GM12878 (cell line): ENCODE data around the gene KCNAB2. TPM values are rescaled to one million over a fixed set of nuclear protein-coding genes. Genes with fewer than 3 reads are reported as not detected.

ENCODE experiments used
- ATAC-seq: fragments of 200-7000 bp; cut with Tn5 transposase; 3 replicates; pipeline ENCODE4 v1.9.1; 2020; ENCODE audit warnings: mild to moderate bottlenecking, moderate library complexity
- BruUV-seq: library from RNA; stranded (reverse); fragments of 400-500 nt; replicated peaks from 2 replicates; lab custom pipeline; 2021; lab: Mats Ljungman, UMichigan
- CTCF ChIA-PET: fragments of 300-600 bp; sonication (Branson Sonifier 250); formaldehyde crosslinking; extraction: SDS; loops from one replicate; lab custom pipeline; 2021; ENCODE audit warnings: inconsistent platforms; lab: Yijun Ruan, JAX
- POLR2A ChIA-PET: fragments of 350-600 bp; formaldehyde crosslinking; extraction: SDS; loops from one replicate; lab custom pipeline; 2021; ENCODE audit warnings: inconsistent platforms; lab: Charles Lee
- RAD21 ChIA-PET: fragments of 300-600 bp; sonication (Branson Sonifier 250); formaldehyde crosslinking; loops from one replicate; lab custom pipeline; 2023; ENCODE audit warnings: antibody characterized with exemption; ENCODE audit not compliant: unreplicated experiment; lab: Charles Lee
- SMC1A ChIA-PET: fragments of 300-600 bp; sonication (Branson Sonifier 250); formaldehyde crosslinking; loops from one replicate; lab custom pipeline; 2023; ENCODE audit not compliant: unreplicated experiment, uncharacterized antibody; lab: Charles Lee
- DNase-seq: peaks from one replicate; pipeline ENCODE4 v3.0.0-alpha.2; 2011; ENCODE audit warnings: low read depth, low spot score
- FAIRE-seq: peaks from 3 replicates; lab custom pipeline; 2011; peaks lifted over from hg19 to GRCh38; lab: Jason Lieb, UNC
- H2AFZ ChIP-seq: 2 replicates; pipeline ENCODE4 v1.6.0; 2011; ENCODE audit warnings: low read depth, low read length, control low read depth; ENCODE audit not compliant: control insufficient read depth
- H3K27ac ChIP-seq: 2 replicates; pipeline ENCODE4 v1.5.1; 2011; ENCODE audit warnings: control low read depth; ENCODE audit not compliant: control insufficient read depth, insufficient read depth
- H3K27me3 ChIP-seq, 2 experiments: replicated peaks in 1 of 2; 2 replicates each; pipeline versions ENCODE4 v1.6.0 to v1.6.1; 2011; ENCODE audit warnings: low read length in 1 of 2; ENCODE audit not compliant: control insufficient read depth in 2 of 2, insufficient read depth in 2 of 2
- H3K36me3 ChIP-seq, 2 experiments: 2 replicates each; pipeline ENCODE4 v1.5.1; 2011; ENCODE audit warnings: low read length in 1 of 2; ENCODE audit not compliant: control insufficient read depth in 2 of 2, insufficient read depth in 2 of 2
- H3K4me1 ChIP-seq: 2 replicates; pipeline ENCODE4 v1.6.1; 2011; ENCODE audit warnings: mild to moderate bottlenecking, low read length, moderate library complexity, mixed read lengths; ENCODE audit not compliant: control insufficient read depth, insufficient read depth
- H3K4me2 ChIP-seq: 2 replicates; pipeline ENCODE4 v1.6.0; 2011; ENCODE audit warnings: control low read depth; ENCODE audit not compliant: control insufficient read depth, insufficient read depth
- H3K4me3 ChIP-seq: fragments of 200-600 bp; sonication (generic); 2 replicates; pipeline ENCODE4 v1.5.1; 2016
- H3K79me2 ChIP-seq: 2 replicates; pipeline ENCODE4 v1.6.0; 2011; ENCODE audit warnings: low read length; ENCODE audit not compliant: control insufficient read depth, insufficient read depth
- H3K9ac ChIP-seq: 2 replicates; pipeline ENCODE4 v1.8.0; 2011; ENCODE audit warnings: low read length, control low read depth, mixed read lengths; ENCODE audit not compliant: control insufficient read depth, insufficient read depth
- H3K9me3 ChIP-seq: replicated peaks from 3 replicates; pipeline ENCODE4 v1.5.1; 2011; ENCODE audit warnings: mild to moderate bottlenecking, low read length; ENCODE audit not compliant: control insufficient read depth, insufficient read depth
- H4K20me1 ChIP-seq: 2 replicates; pipeline ENCODE4 v1.6.0; 2011; ENCODE audit not compliant: control insufficient read depth, insufficient read depth
- CBX5 ChIP-seq: sonication (generic); IDR thresholded peaks from 2 replicates; pipeline ENCODE4 v1.6.1; 2016; ENCODE audit warnings: low read depth, moderate library complexity, mild to moderate bottlenecking, inconsistent platforms
- EP300 ChIP-seq, 2 experiments: fragments of 150-350 bp in 1 of 2; IDR thresholded peaks; 2 replicates each; pipeline ENCODE4 v1.6.1; 2011 to 2012; ENCODE audit warnings: low read depth in 2 of 2, low read length in 2 of 2, borderline replicate concordance in 1 of 2, improper control_type of control experiment in 1 of 2, inconsistent platforms in 1 of 2; ENCODE audit not compliant: control insufficient read depth in 1 of 2
- IRF3 ChIP-seq: fragments of 450-650 bp; IDR thresholded peaks from 2 replicates; pipeline ENCODE4 v1.6.1; 2014; ENCODE audit warnings: mild to moderate bottlenecking
- KLF5 ChIP-seq: fragments of 450-650 bp; IDR thresholded peaks from 2 replicates; pipeline ENCODE4 v1.6.1; 2014; ENCODE audit warnings: mild to moderate bottlenecking; ENCODE audit not compliant: partially characterized antibody
- NR2C2 ChIP-seq: IDR thresholded peaks from 2 replicates; pipeline ENCODE4 v1.6.1; 2011; ENCODE audit warnings: borderline replicate concordance, low read depth; ENCODE audit not compliant: control insufficient read depth, insufficient read length
- PBX3 ChIP-seq: IDR thresholded peaks from 2 replicates; pipeline ENCODE4 v1.6.1; 2011; ENCODE audit warnings: mild to moderate bottlenecking, low read depth, low read length, moderate library complexity; ENCODE audit not compliant: insufficient replicate concordance
- TCF12 ChIP-seq: IDR thresholded peaks from 2 replicates; pipeline ENCODE4 v1.6.1; 2011; ENCODE audit warnings: low read depth, mild to moderate bottlenecking, low read length
- WGBS: methylation state at CpG from one replicate; pipeline ENCODE4 v1.1.6; 2016; ENCODE audit warnings: low lambda C conversion rate; ENCODE audit not compliant: insufficient replicate concordance, insufficient coverage; ENCODE audit errors: missing lambda C conversion rate; 5-methylcytosine and 5-hydroxymethylcytosine counted together
- in situ Hi-C: fragments of 300-500 bp; cut with MboI; formaldehyde crosslinking; loops from 9 replicates; pipeline ENCODE4 v1.14.3; 2018; ENCODE audit warnings: mixed read lengths
- intact Hi-C: fragments of 100-400 bp; cut with micrococcal nuclease; formaldehyde crosslinking; loops from one replicate; pipeline ENCODE4 v1.14.2; 2022; ENCODE audit not compliant: unreplicated experiment
- polyA plus RNA-seq, 11 experiments: library from polyadenylated mRNA; depleted of rRNA in 4 of 11; unstranded in 6 of 11; stranded (reverse) in 5 of 11; fragments of >200 nt; fragmentation: Nextera tagmentation in 4 of 11; fragmentation: Illumina TruSeq in 1 of 11; extraction: Ambion mirVana in 4 of 11; extraction: Trizol in 1 of 11; gene quantifications; 1 replicate in 1 of 11; 2 replicates in 10 of 11; pipeline versions ENCODE4 v1.2.1 to v1.2.3, GENCODE V29; 2011 to 2016; ENCODE audit warnings: inconsistent platforms in 2 of 11, missing spikeins in 2 of 11, low read depth in 1 of 11
- total RNA-seq, 4 experiments: library from RNA; depleted of rRNA in 3 of 4; stranded (reverse); fragments of >200 nt in 3 of 4; fragmentation: Illumina TruSeq in 1 of 4; extraction: Trizol in 1 of 4; gene quantifications; 2 replicates each; pipeline versions ENCODE4 v1.2.1 to v1.2.3, GENCODE V29; 2013 to 2021
- TF ChIP-seq, protein P1 (sequence below): fragments of 450-650 bp; IDR thresholded peaks from 2 replicates; pipeline ENCODE4 v1.6.1; 2016; ENCODE audit warnings: mild to moderate bottlenecking, moderate library complexity, borderline replicate concordance

Gene KCNAB2
- total and polyA plus RNA-seq, 10 of the 15 experiments (the other 5 are each of a cell fraction or from before 2014, with no cell fraction given), result 2.9 to 123 (median 62.4) TPM

- ChIA-PET CTCF (no interaction called here), RAD21 (no interaction called here), SMC1A (no interaction called here), POLR2A (no interaction called here)
- in situ Hi-C loops, result no loop called here
- Histone ChIP-seq H3K4me1 (peaks cover 5% of the 10 kb centered on the region; the same call in 1 of the 2 replicates), H3K4me3 (no peak overlapping the region), H3K27ac (no peak overlapping the region), H2AFZ (no peak overlapping the region), H3K9me3 (no peaks in the 10 kb centered on the region), H3K9ac (no peak overlapping the region), H3K36me3 (no peaks in the 10 kb centered on the region), H3K4me2 (no peak overlapping the region), H3K27me3 (no peaks in the 10 kb centered on the region), H3K79me2 (no peaks in the 10 kb centered on the region), H4K20me1 (no peaks in the 10 kb centered on the region)
- no peak for DNase-seq
- WGBS, result 63% methylated on average over 6 of the region's 6 CpGs
- intact Hi-C loops, result no loop called here
- FAIRE-seq, result no peak
- BruUV-seq, result no TSS peak
- TF ChIP-seq IRF3 (no peak), EP300 (IDR thresholded peaks at IDR 0.05; ENCODE audit: borderline replicate concordance in 1 of 2, control insufficient read depth in 1 of 2, low read depth in 2 of 2, low read length in 2 of 2) (no peak), CBX5 (no peak)
- no peak for ATAC-seq
Observed at GRCh38 chr1:6008696-6009095, 37.0 kb upstream of the KCNAB2 start.

GRCh38 chr1:6009120-6010040 lies 36.3 kb upstream of the KCNAB2 start:
- FAIRE-seq (no peak), ATAC-seq (no peak), DNase-seq (no peak)
- SMC1A ChIA-PET, result no interaction called here
- no peaks in the 10 kb centered on the region; a peak in 1 of 4 replicates for H3K36me3 ChIP-seq
- H3K9ac ChIP-seq, result no peak overlapping the region
- no peaks in the 10 kb centered on the region for H4K20me1 ChIP-seq
- no peaks in the 10 kb centered on the region for H3K79me2 ChIP-seq
- 96% methylated on average over 22 of the region's 23 CpGs for WGBS
- intact Hi-C loops, result no loop called here
- H2AFZ ChIP-seq, result no peak overlapping the region
- RAD21 ChIA-PET, result no interaction called here
- no peak overlapping the region for H3K4me3 ChIP-seq
- BruUV-seq, result no TSS peak
- in situ Hi-C loops, result no loop called here
- CTCF ChIA-PET, result interaction anchor here (0.7 kb wide), 1 partner anchor 16 kb away, joined by 4 read pairs; no protein-coding TSS in a partner anchor
- H3K4me1 ChIP-seq, result peaks cover 5% of the 10 kb centered on the region; the same call in 1 of the 2 replicates
- POLR2A ChIA-PET, result no interaction called here
- no peaks in the 10 kb centered on the region for H3K27me3 ChIP-seq
- H3K27ac ChIP-seq, result no peak overlapping the region
- no peak overlapping the region for H3K4me2 ChIP-seq
- no peaks in the 10 kb centered on the region for H3K9me3 ChIP-seq
- no peak for TF ChIP-seq NR2C2
- no peak for TF ChIP-seq KLF5
- TF ChIP-seq TCF12, result no peak
- TF ChIP-seq, protein P1, sequence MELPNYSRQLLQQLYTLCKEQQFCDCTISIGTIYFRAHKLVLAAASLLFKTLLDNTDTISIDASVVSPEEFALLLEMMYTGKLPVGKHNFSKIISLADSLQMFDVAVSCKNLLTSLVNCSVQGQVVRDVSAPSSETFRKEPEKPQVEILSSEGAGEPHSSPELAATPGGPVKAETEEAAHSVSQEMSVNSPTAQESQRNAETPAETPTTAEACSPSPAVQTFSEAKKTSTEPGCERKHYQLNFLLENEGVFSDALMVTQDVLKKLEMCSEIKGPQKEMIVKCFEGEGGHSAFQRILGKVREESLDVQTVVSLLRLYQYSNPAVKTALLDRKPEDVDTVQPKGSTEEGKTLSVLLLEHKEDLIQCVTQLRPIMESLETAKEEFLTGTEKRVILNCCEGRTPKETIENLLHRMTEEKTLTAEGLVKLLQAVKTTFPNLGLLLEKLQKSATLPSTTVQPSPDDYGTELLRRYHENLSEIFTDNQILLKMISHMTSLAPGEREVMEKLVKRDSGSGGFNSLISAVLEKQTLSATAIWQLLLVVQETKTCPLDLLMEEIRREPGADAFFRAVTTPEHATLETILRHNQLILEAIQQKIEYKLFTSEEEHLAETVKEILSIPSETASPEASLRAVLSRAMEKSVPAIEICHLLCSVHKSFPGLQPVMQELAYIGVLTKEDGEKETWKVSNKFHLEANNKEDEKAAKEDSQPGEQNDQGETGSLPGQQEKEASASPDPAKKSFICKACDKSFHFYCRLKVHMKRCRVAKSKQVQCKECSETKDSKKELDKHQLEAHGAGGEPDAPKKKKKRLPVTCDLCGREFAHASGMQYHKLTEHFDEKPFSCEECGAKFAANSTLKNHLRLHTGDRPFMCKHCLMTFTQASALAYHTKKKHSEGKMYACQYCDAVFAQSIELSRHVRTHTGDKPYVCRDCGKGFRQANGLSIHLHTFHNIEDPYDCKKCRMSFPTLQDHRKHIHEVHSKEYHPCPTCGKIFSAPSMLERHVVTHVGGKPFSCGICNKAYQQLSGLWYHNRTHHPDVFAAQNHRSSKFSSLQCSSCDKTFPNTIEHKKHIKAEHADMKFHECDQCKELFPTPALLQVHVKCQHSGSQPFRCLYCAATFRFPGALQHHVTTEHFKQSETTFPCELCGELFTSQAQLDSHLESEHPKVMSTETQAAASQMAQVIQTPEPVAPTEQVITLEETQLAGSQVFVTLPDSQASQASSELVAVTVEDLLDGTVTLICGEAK, result no peak
- no peak for TF ChIP-seq PBX3
